Measurements from ENCODE around the gene FAM193B. TPM values are rescaled to one million over a fixed set of nuclear protein-coding genes. Genes with fewer than 3 reads are reported as not detected.

FAM193B gene
- total and polyA plus RNA-seq, 9 of the 15 experiments (the other 6 are each of a cell fraction or from before 2014, with no cell fraction given) = 4.4 to 76.4 (median 37.3) TPM

- TF ChIP-seq ZBTB12 (CRISPR knock-in tag; IDR thresholded peaks at IDR 0.05) (no peak), JUND (IDR thresholded peaks at IDR 0.05; ENCODE audit: borderline replicate concordance, low read depth, low read length) (peak; percentile 47), JUND (tag; IDR thresholded peaks at IDR 0.05; ENCODE audit: borderline replicate concordance, low read depth, low read length) (no peak; the same call in 2 of the 3 replicates), ESRRA (IDR thresholded peaks at IDR 0.05; ENCODE audit: borderline replicate concordance, low read depth) (0 out of 2 replicates have a peak, but pooled peaks have one; percentile 83), NCOA4 (IDR thresholded peaks at IDR 0.05; ENCODE audit: partially characterized antibody) (no peak), RHOXF2B (CRISPR knock-in tag; conservative IDR thresholded peaks at IDR 0.05) (no peak), AFF1 (IDR thresholded peaks at IDR 0.05; ENCODE audit: low read depth in 1 of 2, partially characterized antibody in 2 of 2) (no peak), ARID2 (IDR thresholded peaks at IDR 0.05) (no peak), ZNF24 (IDR thresholded peaks at IDR 0.05) (peak; percentile 38; the same call in 1 of the 2 replicates), KDM1A (IDR thresholded peaks at IDR 0.05) (peak; percentile 95 to 99), TBP (optimal IDR thresholded peaks at IDR 0.05; ENCODE audit: low read depth, low read length) (peak; percentile 97), MXI1 (IDR thresholded peaks at IDR 0.05; ENCODE audit: low read depth, low read length) (no peak), POLR2G (IDR thresholded peaks at IDR 0.05; ENCODE audit: low read depth, low read length) (peak; percentile 94), MTA1 (IDR thresholded peaks at IDR 0.05; ENCODE audit: borderline replicate concordance) (peak; percentile 58; the same call in 1 of the 2 replicates), NUFIP1 (IDR thresholded peaks at IDR 0.05; ENCODE audit: partially characterized antibody) (no peak), ZNF239 (CRISPR knock-in tag; IDR thresholded peaks at IDR 0.05) (no peak), FOXO4 (CRISPR knock-in tag; IDR thresholded peaks at IDR 0.05) (0 out of 2 replicates have a peak, but pooled peaks have one; percentile 65), CBFB (CRISPR knock-in tag; IDR thresholded peaks at IDR 0.05) (no peak), ATF3 (IDR thresholded peaks at IDR 0.05) (no peak), ATF3 (CRISPR knock-in tag; conservative IDR thresholded peaks at IDR 0.05) (no peak), ZNF263 (CRISPR knock-in tag; IDR thresholded peaks at IDR 0.05; ENCODE audit: borderline replicate concordance) (0 out of 2 replicates have a peak, but pooled peaks have one; percentile 11), ZNF121 (CRISPR knock-in tag; conservative IDR thresholded peaks at IDR 0.05) (peak; percentile 76; the same call in 1 of the 2 replicates)
Measured at GRCh38 chr5:177497292-177498012, 56.9 kb downstream of the FAM193B start, which contains the start of gene PDLIM7 (continued).

All from K562 (cell line).